KOPT-K1 (cell line): ENCODE results near the gene BDKRB2.

Experiments used
- H3K27ac ChIP-seq: fragments of 200-600 bp; sonication (generic); 2 replicates; pipeline ENCODE4 v1.5.1; 2016; ENCODE audit warnings: antibody characterized with exemption, mild to moderate bottlenecking, low read depth, low read length; ENCODE audit not compliant: poor library complexity, severe bottlenecking
- H3K36me3 ChIP-seq: fragments of 200-600 bp; sonication (generic); 2 replicates; pipeline ENCODE4 v1.5.1; 2017; ENCODE audit warnings: antibody characterized with exemption, mild to moderate bottlenecking, low read length, moderate library complexity; ENCODE audit not compliant: insufficient read depth
- H3K9me3 ChIP-seq: fragments of 200-600 bp; sonication (generic); 2 replicates; pipeline ENCODE4 v1.5.1; 2017; ENCODE audit warnings: antibody characterized with exemption, low read length, mild to moderate bottlenecking; ENCODE audit not compliant: insufficient read depth, poor library complexity, severe bottlenecking

Gene BDKRB2

DNA sequence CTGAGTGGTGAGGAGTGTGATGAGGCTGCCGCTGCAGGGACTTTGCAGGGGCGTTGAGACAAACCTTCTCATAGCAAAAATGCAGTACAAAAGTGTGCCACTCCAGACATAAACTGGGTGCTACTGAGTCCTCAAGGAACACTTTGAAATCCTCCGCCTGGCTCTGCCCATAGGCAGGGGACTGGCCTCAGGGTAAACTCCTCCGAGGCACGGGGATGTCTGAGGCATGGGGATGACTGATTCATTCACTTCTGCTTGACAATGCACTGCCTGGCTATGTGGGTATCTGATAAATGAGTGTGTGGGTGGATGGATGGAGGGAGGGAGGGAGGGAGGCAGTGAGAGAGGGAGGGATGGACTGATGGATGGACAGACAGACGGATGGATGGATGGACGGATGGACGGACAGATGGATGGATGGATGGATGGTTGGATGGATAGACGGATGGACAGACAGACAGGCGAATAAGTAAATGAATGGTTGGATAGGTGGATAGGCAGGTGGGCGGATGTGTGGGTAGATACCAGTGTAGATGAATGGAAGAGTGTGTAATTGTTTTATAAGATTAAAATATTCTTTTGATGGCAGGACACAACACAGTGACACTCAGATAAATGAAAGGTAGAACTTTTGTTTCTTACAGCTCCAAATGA, 2.1 kb upstream of the BDKRB2 start:
- Histone ChIP-seq H3K9me3 (no peaks in the 10 kb centered on the region), H3K36me3 (no peaks in the 10 kb centered on the region)

GRCh38 chr14:96203116-96203515, 1.5 kb upstream of the BDKRB2 start:
- no peak overlapping the region for H3K27ac ChIP-seq
- no peaks in the 10 kb centered on the region for H3K36me3 ChIP-seq
- no peaks in the 10 kb centered on the region for H3K9me3 ChIP-seq

More for the DNA sequence above, 2.1 kb upstream of the BDKRB2 start:
- H3K27ac ChIP-seq, result no peak overlapping the region

- Histone ChIP-seq H3K36me3 (no peaks in the 10 kb centered on the region), H3K9me3 (no peaks in the 10 kb centered on the region), H3K27ac (no peak overlapping the region)
Measured at GRCh38 chr14:96203635-96204034, 1.0 kb upstream of the BDKRB2 start.

GRCh38 chr14:96205059-96205977, 679 bp downstream of the BDKRB2 start:
- H3K27ac ChIP-seq, result no peak overlapping the region
- H3K36me3 ChIP-seq, result no peaks in the 10 kb centered on the region
- no peaks in the 10 kb centered on the region for H3K9me3 ChIP-seq

- no peak overlapping the region for H3K27ac ChIP-seq
- no peaks in the 10 kb centered on the region for H3K36me3 ChIP-seq
- H3K9me3 ChIP-seq, result no peaks in the 10 kb centered on the region
Measured at GRCh38 chr14:96205978-96206360, 1.3 kb downstream of the BDKRB2 start.

DNA sequence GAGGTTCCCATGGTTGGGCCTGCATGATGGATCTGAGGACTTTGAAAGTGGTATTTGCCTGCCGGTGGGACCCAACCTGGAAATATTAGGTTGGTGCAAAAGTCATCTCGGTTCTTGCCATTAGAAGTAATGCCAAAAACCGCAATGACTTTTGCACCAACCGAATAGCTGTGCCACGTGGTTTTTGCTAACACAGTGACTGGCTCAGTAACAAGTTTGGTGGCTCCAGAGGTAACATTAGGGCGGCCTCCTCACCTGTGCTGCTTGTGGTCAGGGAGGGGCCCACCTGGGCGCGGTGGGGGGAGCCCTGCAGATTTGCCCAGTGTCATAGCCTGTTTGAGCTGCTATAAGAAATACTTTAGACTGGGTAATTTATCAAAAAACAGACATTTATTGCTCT, 1.8 kb downstream of the BDKRB2 start:
- Histone ChIP-seq H3K9me3 (no peaks in the 10 kb centered on the region), H3K36me3 (no peaks in the 10 kb centered on the region), H3K27ac (no peak overlapping the region)

DNA sequence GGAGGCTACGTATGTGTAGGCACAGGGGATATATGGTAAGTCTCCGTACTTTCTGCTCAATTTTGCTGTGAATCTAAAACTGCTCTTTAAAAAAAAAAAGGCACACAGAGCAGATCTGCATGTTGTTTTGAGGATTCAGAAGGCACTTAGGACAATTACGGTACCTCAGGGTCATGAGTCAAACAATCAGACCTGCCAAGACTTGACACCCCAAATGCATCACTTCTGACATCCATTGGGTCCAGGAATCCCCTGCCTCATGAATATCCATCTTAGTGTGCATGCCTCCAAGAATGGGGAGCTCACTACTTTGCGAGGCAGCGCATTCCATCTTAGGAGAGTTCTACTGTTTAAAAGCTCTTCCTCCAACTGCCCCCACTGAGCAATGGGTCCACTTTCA, 3.0 kb downstream of the BDKRB2 start:
- no peaks in the 10 kb centered on the region for H3K36me3 ChIP-seq
- H3K27ac ChIP-seq, result no peak overlapping the region
- peaks cover 11% of the 10 kb centered on the region for H3K9me3 ChIP-seq

GRCh38 chr14:96208739-96209138, 4.1 kb downstream of the BDKRB2 start:
- H3K27ac ChIP-seq, result no peak overlapping the region
- peaks cover 11% of the 10 kb centered on the region for H3K9me3 ChIP-seq
- H3K36me3 ChIP-seq, result no peaks in the 10 kb centered on the region

GRCh38 chr14:96212140-96212539, 7.5 kb downstream of the BDKRB2 start:
- Histone ChIP-seq H3K9me3 (peaks cover 11% of the 10 kb centered on the region), H3K36me3 (no peaks in the 10 kb centered on the region), H3K27ac (no peak overlapping the region)

GRCh38 chr14:96212896-96213295, 8.3 kb downstream of the BDKRB2 start:
- Histone ChIP-seq H3K27ac (no peak overlapping the region), H3K9me3 (peaks cover 11% of the 10 kb centered on the region), H3K36me3 (no peaks in the 10 kb centered on the region)

DNA sequence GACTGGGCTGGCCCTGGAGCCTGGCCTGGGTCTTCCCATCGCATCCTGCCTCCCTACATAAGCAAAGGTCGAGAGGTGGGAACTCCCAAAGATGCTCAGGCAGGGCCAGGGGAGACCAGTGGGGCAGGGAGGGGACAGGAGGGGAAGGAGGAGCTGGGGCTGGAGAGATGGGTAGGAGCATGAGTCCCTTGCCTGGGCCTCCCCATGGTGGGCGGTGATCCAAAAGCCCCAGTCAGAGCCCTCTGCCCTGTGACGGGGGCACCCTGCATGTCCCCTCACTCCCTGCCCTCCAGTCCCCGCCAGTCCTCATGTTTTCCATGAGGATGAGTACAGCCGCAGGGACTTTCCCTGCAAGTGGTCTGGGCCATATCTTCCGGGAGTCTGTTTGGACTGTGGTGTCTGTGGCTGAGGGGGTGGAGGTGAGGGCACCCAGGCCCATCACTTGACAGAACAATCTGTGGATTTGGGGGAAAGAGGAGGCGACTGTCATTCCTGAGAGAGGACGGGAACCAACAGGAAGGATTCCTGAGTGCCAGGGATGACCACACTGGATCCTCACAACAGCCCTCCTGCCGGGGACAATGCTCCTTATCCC, 9.3 kb downstream of the BDKRB2 start:
- no peaks in the 10 kb centered on the region for H3K36me3 ChIP-seq
- H3K27ac ChIP-seq, result no peak overlapping the region
- H3K9me3 ChIP-seq, result peaks cover 11% of the 10 kb centered on the region

DNA sequence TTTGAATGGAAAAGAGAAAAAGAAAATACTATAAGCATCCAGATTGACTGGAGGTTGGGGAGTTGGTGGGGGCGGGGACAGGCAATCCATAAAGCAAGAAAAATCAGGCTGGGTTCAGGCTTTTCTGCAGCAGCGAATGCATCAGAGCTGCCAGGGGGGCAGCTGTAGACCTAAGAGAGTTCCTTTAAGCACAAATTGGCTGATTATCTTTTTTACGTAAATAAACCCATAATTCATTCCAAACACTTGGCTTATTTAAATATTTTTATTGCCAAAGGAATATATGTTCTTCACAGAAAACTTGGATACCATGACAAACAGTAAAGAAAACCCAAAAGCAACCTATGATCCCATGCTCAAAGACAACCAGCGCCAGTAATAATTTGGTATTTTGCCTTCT, 10.2 kb downstream of the BDKRB2 start:
- H3K9me3 ChIP-seq, result peaks cover 11% of the 10 kb centered on the region
- no peaks in the 10 kb centered on the region for H3K36me3 ChIP-seq
- H3K27ac ChIP-seq, result no peak overlapping the region

DNA sequence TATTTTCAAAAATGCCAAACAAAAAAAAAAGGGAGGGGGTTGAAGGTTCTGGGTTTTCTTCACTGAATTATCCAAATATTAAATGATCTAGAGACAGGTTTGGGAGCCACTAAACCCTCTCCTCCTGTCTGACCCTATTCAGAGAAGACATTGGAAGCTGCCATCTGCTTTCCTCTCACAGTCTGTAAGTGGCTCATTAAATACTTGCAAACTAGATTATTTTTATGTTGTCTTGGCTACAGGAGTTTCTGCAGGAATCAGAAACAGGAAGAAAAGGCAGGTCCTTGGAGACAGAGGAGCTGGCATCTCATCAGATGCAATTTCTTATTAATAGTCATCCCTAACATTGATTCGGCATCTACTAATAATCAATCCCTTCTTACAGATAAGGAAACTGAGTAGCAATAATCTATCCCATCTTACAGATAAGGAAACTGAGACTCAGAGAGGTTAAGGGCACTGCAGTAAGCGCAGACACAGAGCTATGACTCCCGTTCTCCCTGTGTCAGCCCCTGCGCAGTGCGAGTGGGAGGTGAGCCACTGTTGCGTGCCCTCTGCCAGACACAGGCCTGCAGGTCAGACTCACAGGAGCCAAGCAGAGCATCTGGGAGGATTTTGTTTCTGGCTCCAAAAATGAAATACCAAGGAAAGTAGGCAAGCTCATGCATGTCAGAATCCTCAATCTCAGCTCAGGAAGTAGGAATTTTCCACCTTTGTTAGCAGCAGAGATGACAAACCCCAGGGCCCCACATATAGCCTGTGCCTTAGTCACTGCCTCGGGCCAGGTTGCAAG, 11.0 kb downstream of the BDKRB2 start:
- peaks cover 11% of the 10 kb centered on the region for H3K9me3 ChIP-seq
- H3K36me3 ChIP-seq, result no peaks in the 10 kb centered on the region
- no peak overlapping the region for H3K27ac ChIP-seq

- peaks cover 10% of the 10 kb centered on the region for H3K9me3 ChIP-seq
- no peak overlapping the region for H3K27ac ChIP-seq
Measured at GRCh38 chr14:96216627-96217026, 12.0 kb downstream of the BDKRB2 start.

More at GRCh38 chr14:96216627-96217026, 12.0 kb downstream of the BDKRB2 start:
- no peaks in the 10 kb centered on the region for H3K36me3 ChIP-seq
